Measurements from ENCODE around the gene SUSD2. TPM values are rescaled to one million over a fixed set of nuclear protein-coding genes. Genes with fewer than 3 reads are reported as not detected.
"Not testable (repeated sequence)": the region's sequence is repeated elsewhere in the genome, so short reads cannot be mapped to it uniquely, and the experiment has no call there.

The SUSD2 gene
- total and polyA plus RNA-seq, 4 donors, result 0.14 to 2.5 (median 0.52) TPM

- Histone ChIP-seq H3K27ac (ENCODE audit: low read depth in 1 of 2, low read length in 2 of 2) (no peak overlapping the region), H3K9ac (ENCODE audit: low read depth in 1 of 2, low read length in 2 of 2) (no peak overlapping the region), H3K36me3 (ENCODE audit: control insufficient read depth in 4 of 4, insufficient read depth in 3 of 4, low read depth in 1 of 4, low read length in 3 of 4) (no peaks in the 10 kb centered on the region), H3K4me3 (ENCODE audit: low read depth in 1 of 3, low read length in 3 of 3) (no peak overlapping the region), H3K4me1 (ENCODE audit: control insufficient read depth in 4 of 4, insufficient read depth in 4 of 4, low read length in 3 of 4) (peaks cover 10 to 14% (median 13%) of the 10 kb centered on the region in 4 donors), H3K9me3 (ENCODE audit: control insufficient read depth in 4 of 4, low read length in 3 of 4) (no peaks in the 10 kb centered on the region), H3K27me3 (ENCODE audit: control insufficient read depth in 4 of 4, insufficient read depth in 4 of 4, low read length in 3 of 4) (no peaks in the 10 kb centered on the region)
- no peak for DNase-seq (ENCODE audit: low spot score)
- TF ChIP-seq RXRA (IDR thresholded peaks at IDR 0.05) (no peak), TAF1 (conservative IDR thresholded peaks at IDR 0.05) (no peak), GABPA (IDR thresholded peaks at IDR 0.05 in 1 of 2, conservative IDR thresholded peaks at IDR 0.05 in 1 of 2) (no peak), ATF3 (IDR thresholded peaks at IDR 0.05) (no peak), HNF4A (conservative IDR thresholded peaks at IDR 0.05) (no peak), RAD21 (IDR thresholded peaks at IDR 0.05) (no peak), FOXA1 (IDR thresholded peaks at IDR 0.05) (no peak), HNF4G (IDR thresholded peaks at IDR 0.05) (no peak), JUND (IDR thresholded peaks at IDR 0.05) (no peak), SP1 (IDR thresholded peaks at IDR 0.05) (no peak)
- WGBS, result 90% methylated on average over 4 of the region's 4 CpGs
Observed at GRCh38 chr22:24209687-24210086, 28.4 kb downstream of the SUSD2 start.

DNA sequence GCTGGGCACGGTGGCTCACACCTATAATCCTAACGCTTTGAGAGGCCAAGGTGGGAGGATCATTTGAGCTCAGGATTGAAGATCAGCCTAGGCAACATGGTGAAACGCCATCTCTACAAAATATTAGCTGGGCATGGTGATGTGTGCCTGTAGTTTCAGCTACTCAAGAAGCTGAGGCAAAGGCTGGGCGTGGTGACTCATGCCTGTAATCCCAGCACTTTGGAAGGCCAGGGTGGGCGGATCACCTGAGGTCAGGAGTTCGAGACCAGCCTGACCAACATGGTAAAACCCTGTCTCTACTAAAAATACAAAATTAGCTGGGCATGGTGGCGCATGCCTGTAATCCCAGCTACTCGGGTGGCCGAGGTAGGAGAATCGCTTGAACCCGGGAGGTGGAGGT, 29.1 kb downstream of the SUSD2 start:
- H3K9me3 ChIP-seq (ENCODE audit: control insufficient read depth in 4 of 4, low read length in 3 of 4); H3K4me3 ChIP-seq (ENCODE audit: low read depth in 1 of 3, low read length in 3 of 3); DNase-seq (ENCODE audit: low spot score); H3K27me3 ChIP-seq (ENCODE audit: control insufficient read depth in 4 of 4, insufficient read depth in 4 of 4, low read length in 3 of 4); H3K27ac ChIP-seq (ENCODE audit: low read depth in 1 of 2, low read length in 2 of 2); H3K9ac ChIP-seq (ENCODE audit: low read depth in 1 of 2, low read length in 2 of 2); H3K36me3 ChIP-seq (ENCODE audit: control insufficient read depth in 4 of 4, insufficient read depth in 3 of 4, low read depth in 1 of 4, low read length in 3 of 4): not testable (repeated sequence)
- H3K4me1 ChIP-seq (ENCODE audit: control insufficient read depth in 4 of 4, insufficient read depth in 4 of 4, low read length in 3 of 4), result peaks cover 10 to 14% (median 13%) of the 10 kb centered on the region in 4 donors
- WGBS, result 96% methylated on average over 11 of the region's 11 CpGs

DNA sequence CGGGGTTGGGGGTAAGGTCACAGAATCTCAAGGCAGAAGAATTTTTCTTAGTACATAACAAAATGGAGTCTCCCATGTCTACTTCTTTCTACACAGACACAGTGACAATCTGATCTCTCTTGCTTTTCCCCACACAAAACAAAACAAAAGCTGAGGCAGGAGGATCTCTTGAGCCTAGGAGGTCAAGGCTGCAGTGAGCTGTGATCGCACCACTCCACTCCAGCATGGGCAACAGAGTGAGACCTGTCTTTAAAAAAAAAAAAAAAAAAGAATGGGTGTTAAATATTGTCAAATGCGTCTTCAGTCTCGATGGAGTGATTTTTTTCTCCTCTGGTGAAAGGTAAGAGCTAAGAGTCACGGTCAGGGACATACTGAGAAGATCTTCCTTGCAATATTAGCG, 30.4 kb downstream of the SUSD2 start:
- H3K36me3 ChIP-seq (ENCODE audit: control insufficient read depth in 4 of 4, insufficient read depth in 3 of 4, low read depth in 1 of 4, low read length in 3 of 4); H3K9ac ChIP-seq (ENCODE audit: low read depth in 1 of 2, low read length in 2 of 2); H3K27me3 ChIP-seq (ENCODE audit: control insufficient read depth in 4 of 4, insufficient read depth in 4 of 4, low read length in 3 of 4); H3K9me3 ChIP-seq (ENCODE audit: control insufficient read depth in 4 of 4, low read length in 3 of 4); DNase-seq (ENCODE audit: low spot score); H3K27ac ChIP-seq (ENCODE audit: low read depth in 1 of 2, low read length in 2 of 2); H3K4me3 ChIP-seq (ENCODE audit: low read depth in 1 of 3, low read length in 3 of 3): not testable (repeated sequence)
- peaks cover 10 to 13% (median 12%) of the 10 kb centered on the region in 4 donors for H3K4me1 ChIP-seq (ENCODE audit: control insufficient read depth in 4 of 4, insufficient read depth in 4 of 4, low read length in 3 of 4)
- WGBS, result 87% methylated on average over 5 of the region's 6 CpGs

DNA sequence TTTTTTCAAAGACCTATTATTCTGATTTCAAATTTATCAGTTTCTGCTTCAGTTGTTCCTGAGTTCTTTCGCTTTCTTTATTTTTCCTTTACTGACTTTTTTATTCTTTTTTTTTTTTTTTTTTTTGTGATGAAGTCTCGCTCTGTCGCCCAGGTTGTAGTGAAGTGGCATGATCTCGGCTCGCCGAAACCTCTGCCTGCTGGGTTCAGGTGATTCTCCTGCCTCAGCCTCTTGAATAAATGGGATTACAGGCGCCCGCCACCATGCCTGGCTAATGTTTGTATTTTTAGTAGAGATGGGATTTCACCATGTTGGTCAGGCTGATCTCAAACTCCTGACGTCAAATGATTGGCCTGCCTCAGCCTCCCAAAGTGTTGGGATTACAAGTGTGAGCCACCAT, 31.8 kb downstream of the SUSD2 start:
- not testable (repeated sequence) for DNase-seq (ENCODE audit: low spot score)

More for the DNA sequence above, 31.8 kb downstream of the SUSD2 start:
- not testable (repeated sequence) for H3K4me1 ChIP-seq (ENCODE audit: control insufficient read depth in 4 of 4, insufficient read depth in 4 of 4, low read length in 3 of 4); H3K27ac ChIP-seq (ENCODE audit: low read depth in 1 of 2, low read length in 2 of 2); H3K36me3 ChIP-seq (ENCODE audit: control insufficient read depth in 4 of 4, insufficient read depth in 3 of 4, low read depth in 1 of 4, low read length in 3 of 4); H3K9me3 ChIP-seq (ENCODE audit: control insufficient read depth in 4 of 4, low read length in 3 of 4); H3K9ac ChIP-seq (ENCODE audit: low read depth in 1 of 2, low read length in 2 of 2); H3K4me3 ChIP-seq (ENCODE audit: low read depth in 1 of 3, low read length in 3 of 3); H3K27me3 ChIP-seq (ENCODE audit: control insufficient read depth in 4 of 4, insufficient read depth in 4 of 4, low read length in 3 of 4)
- WGBS, result 96% methylated on average over 9 of the region's 9 CpGs
